Peyer's patch (tissue), 4 donors: ENCODE results near the gene SLC14A1.

Experiments used
- POLR2A ChIP-seq, 2 donors: fragments of 450-650 bp; IDR thresholded peaks; one replicate each; pipeline ENCODE4 v1.5.1; 2017; ENCODE audit warnings: antibody characterized with exemption in 2 of 2, mild to moderate bottlenecking in 2 of 2, moderate library complexity in 2 of 2
- TF ChIP-seq, protein P1 (sequence below), 6 experiments: fragments of 450-650 bp in 4 of 6; fragments of 200-600 bp in 2 of 6; sonication (generic) in 1 of 6; IDR thresholded peaks; one replicate each; pipeline ENCODE4 v1.5.1; 2017 to 2019; ENCODE audit warnings: antibody characterized with exemption in 6 of 6, mild to moderate bottlenecking in 3 of 6, moderate library complexity in 1 of 6

DNA sequence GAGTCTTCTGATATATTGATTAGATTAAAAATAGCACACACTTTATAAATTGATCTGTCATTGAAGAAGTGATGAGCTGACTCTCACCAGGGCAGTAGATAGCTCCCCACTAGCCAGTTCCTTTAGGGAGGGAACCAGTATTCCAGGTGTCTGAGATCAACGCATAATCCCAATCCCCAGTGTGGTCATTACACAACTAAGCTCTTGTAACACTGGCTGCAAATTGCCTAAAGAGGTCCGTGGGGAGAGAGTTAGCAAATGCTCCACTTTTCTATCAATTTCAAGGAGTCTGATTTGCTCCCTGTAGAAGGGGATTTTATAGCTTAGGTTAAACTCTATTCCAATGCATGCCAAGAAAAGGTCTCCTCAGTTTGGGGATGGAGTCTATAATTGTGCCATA, 7.7 kb downstream of the SLC14A1 start:
- TF ChIP-seq, protein P1, sequence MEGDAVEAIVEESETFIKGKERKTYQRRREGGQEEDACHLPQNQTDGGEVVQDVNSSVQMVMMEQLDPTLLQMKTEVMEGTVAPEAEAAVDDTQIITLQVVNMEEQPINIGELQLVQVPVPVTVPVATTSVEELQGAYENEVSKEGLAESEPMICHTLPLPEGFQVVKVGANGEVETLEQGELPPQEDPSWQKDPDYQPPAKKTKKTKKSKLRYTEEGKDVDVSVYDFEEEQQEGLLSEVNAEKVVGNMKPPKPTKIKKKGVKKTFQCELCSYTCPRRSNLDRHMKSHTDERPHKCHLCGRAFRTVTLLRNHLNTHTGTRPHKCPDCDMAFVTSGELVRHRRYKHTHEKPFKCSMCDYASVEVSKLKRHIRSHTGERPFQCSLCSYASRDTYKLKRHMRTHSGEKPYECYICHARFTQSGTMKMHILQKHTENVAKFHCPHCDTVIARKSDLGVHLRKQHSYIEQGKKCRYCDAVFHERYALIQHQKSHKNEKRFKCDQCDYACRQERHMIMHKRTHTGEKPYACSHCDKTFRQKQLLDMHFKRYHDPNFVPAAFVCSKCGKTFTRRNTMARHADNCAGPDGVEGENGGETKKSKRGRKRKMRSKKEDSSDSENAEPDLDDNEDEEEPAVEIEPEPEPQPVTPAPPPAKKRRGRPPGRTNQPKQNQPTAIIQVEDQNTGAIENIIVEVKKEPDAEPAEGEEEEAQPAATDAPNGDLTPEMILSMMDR (IDR thresholded peaks at IDR 0.05): no peak
- no peak for TF ChIP-seq POLR2A (IDR thresholded peaks at IDR 0.05)
